PC-3 (cell line): ENCODE measurements around the gene CYP11A1. TPM values are rescaled to one million over a fixed set of nuclear protein-coding genes. Genes with fewer than 3 reads are reported as not detected.

ENCODE experiments used
- ATAC-seq: fragments of 200-7000 bp; cut with Tn5 transposase; 2 replicates; pipeline ENCODE4 v1.9.1; 2020; ENCODE audit warnings: mild to moderate bottlenecking, moderate library complexity
- BruUV-seq: library from RNA; stranded (reverse); fragments of 400-500 nt; replicated peaks from 2 replicates; lab custom pipeline; 2021; lab: Mats Ljungman, UMichigan
- CTCF ChIA-PET: fragments of 300-600 bp; sonication (Branson Sonifier 250); formaldehyde crosslinking; loops from one replicate; lab custom pipeline; 2022; ENCODE audit warnings: antibody characterized with exemption; lab: Charles Lee
- POLR2A ChIA-PET: fragments of 300-600 bp; sonication (Branson Sonifier 250); formaldehyde crosslinking; loops from one replicate; lab custom pipeline; 2022; ENCODE audit warnings: antibody characterized with exemption; ENCODE audit not compliant: unreplicated experiment; lab: Charles Lee
- DNase-seq: peaks from one replicate; pipeline ENCODE4 v3.0.0-alpha.2; 2015
- H2AFZ ChIP-seq: fragments of 300-600 bp; sonication (generic); 2 replicates; pipeline ENCODE4 v1.6.0; 2016; ENCODE audit warnings: antibody characterized with exemption, low read length
- H3F3A ChIP-seq: fragments of 300-600 bp; sonication (generic); one replicate; pipeline ENCODE4 v1.6.0; 2017; ENCODE audit warnings: antibody characterized with exemption, low read length, control low read depth, mild to moderate bottlenecking; ENCODE audit not compliant: unreplicated experiment
- H3K27ac ChIP-seq: fragments of 300-600 bp; sonication (generic); 2 replicates; pipeline ENCODE4 v1.5.1; 2016; ENCODE audit warnings: mild to moderate bottlenecking, low read length
- H3K27me3 ChIP-seq: fragments of 300-600 bp; sonication (generic); 2 replicates; pipeline ENCODE4 v1.6.1; 2016; ENCODE audit warnings: low read length, mixed read lengths
- H3K36me3 ChIP-seq: fragments of 300-600 bp; sonication (generic); 2 replicates; pipeline ENCODE4 v1.6.1; 2016; ENCODE audit warnings: low read depth, mixed run types, low read length, mixed read lengths
- H3K4me1 ChIP-seq: fragments of 300-600 bp; sonication (generic); 2 replicates; pipeline ENCODE4 v1.5.1; 2016; ENCODE audit warnings: low read length; ENCODE audit not compliant: insufficient read depth
- H3K4me2 ChIP-seq: fragments of 300-600 bp; sonication (generic); 2 replicates; pipeline ENCODE4 v1.6.0; 2016; ENCODE audit warnings: low read length
- H3K4me3 ChIP-seq: fragments of 300-600 bp; sonication (generic); 2 replicates; pipeline ENCODE4 v1.5.1; 2016; ENCODE audit warnings: mild to moderate bottlenecking, low read length, mixed read lengths
- H3K79me2 ChIP-seq: fragments of 300-600 bp; sonication (generic); 2 replicates; pipeline ENCODE4 v1.6.1; 2017; ENCODE audit warnings: low read length, mixed read lengths
- H3K9ac ChIP-seq: fragments of 300-600 bp; sonication (generic); 2 replicates; pipeline ENCODE4 v1.6.0; 2016; ENCODE audit warnings: mild to moderate bottlenecking, low read length
- H3K9me2 ChIP-seq: fragments of 300-600 bp; sonication (generic); replicated peaks from 2 replicates; pipeline ENCODE4 v1.6.1; 2016; ENCODE audit warnings: mixed run types, low read length, mixed read lengths
- H3K9me3 ChIP-seq: fragments of 300-600 bp; sonication (generic); 2 replicates; pipeline ENCODE4 v1.6.1; 2016; ENCODE audit warnings: low read length, mixed read lengths
- H4K20me1 ChIP-seq: fragments of 300-600 bp; sonication (generic); 2 replicates; pipeline ENCODE4 v1.6.1; 2016; ENCODE audit warnings: low read length, mixed read lengths
- EZH2 ChIP-seq: fragments of 300-600 bp; sonication (generic); IDR thresholded peaks from one replicate; pipeline ENCODE4 v1.6.1; 2017; ENCODE audit warnings: antibody characterized with exemption, mild to moderate bottlenecking, low read length; ENCODE audit not compliant: unreplicated experiment
- EZH2phosphoT487 ChIP-seq: fragments of 300-600 bp; sonication (generic); IDR thresholded peaks from 2 replicates; pipeline ENCODE4 v1.6.1; 2018; ENCODE audit warnings: mild to moderate bottlenecking, antibody characterized with exemption, low read length, borderline replicate concordance
- intact Hi-C: fragments of 100-400 bp; cut with micrococcal nuclease; formaldehyde crosslinking; loops from 2 replicates; pipeline ENCODE4 v1.9.0; 2023
- total RNA-seq: library from RNA; depleted of rRNA; stranded (reverse); fragments of >200 nt; gene quantifications from 2 replicates; pipeline ENCODE4 v1.2.3, GENCODE V29; 2014
- TF ChIP-seq, protein P1 (sequence below): fragments of 300-600 bp; sonication (generic); conservative IDR thresholded peaks from 2 replicates; pipeline ENCODE4 v1.5.1; 2017; ENCODE audit warnings: antibody characterized with exemption, low read depth, mild to moderate bottlenecking, low read length

Gene CYP11A1
- total RNA-seq, 1 experiment from 2014 or later, result 0.18 TPM

GRCh38 chr15:74352393-74352910 lies 15.0 kb downstream of the CYP11A1 start:
- H3K9me2 ChIP-seq, result no peaks in the 10 kb centered on the region

DNA sequence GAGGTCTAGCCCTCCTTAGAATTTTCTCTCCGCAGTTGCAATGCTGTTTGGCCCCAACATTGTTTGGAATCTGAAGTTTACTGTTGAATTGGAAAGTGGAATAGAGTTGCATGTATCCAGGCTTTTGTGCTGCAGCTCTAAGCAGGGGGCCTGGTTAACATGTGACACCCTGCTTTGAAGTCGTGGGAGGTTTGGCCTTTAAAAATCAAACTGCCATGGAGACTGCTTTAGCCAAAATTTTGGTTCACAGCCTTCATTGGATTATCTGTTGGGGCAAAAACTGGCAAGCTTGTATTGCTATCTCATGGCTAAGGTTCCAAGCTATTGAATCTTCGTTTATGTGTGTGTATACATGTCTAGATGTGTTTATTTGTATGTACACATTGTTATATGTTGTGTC lies 15.8 kb downstream of the CYP11A1 start:
- H3K4me3 ChIP-seq, result no peak overlapping the region
- H2AFZ ChIP-seq, result no peak overlapping the region
- DNase-seq (no peak), ATAC-seq (no peak)
- no peaks in the 10 kb centered on the region for H4K20me1 ChIP-seq
- no peaks in the 10 kb centered on the region for H3K4me1 ChIP-seq
- no peaks in the 10 kb centered on the region for H3K79me2 ChIP-seq
- ChIA-PET CTCF (no interaction called here), POLR2A (no interaction called here)
- no peaks in the 10 kb centered on the region for H3K9me3 ChIP-seq
- H3F3A ChIP-seq, result no peaks in the 10 kb centered on the region
- BruUV-seq, result no TSS peak
- no peaks in the 10 kb centered on the region for H3K9me2 ChIP-seq
- no peaks in the 10 kb centered on the region for H3K36me3 ChIP-seq
- H3K27me3 ChIP-seq, result no peaks in the 10 kb centered on the region
- TF ChIP-seq EZH2 (no peak), EZH2phosphoT487 (no peak)
- TF ChIP-seq, protein P1, sequence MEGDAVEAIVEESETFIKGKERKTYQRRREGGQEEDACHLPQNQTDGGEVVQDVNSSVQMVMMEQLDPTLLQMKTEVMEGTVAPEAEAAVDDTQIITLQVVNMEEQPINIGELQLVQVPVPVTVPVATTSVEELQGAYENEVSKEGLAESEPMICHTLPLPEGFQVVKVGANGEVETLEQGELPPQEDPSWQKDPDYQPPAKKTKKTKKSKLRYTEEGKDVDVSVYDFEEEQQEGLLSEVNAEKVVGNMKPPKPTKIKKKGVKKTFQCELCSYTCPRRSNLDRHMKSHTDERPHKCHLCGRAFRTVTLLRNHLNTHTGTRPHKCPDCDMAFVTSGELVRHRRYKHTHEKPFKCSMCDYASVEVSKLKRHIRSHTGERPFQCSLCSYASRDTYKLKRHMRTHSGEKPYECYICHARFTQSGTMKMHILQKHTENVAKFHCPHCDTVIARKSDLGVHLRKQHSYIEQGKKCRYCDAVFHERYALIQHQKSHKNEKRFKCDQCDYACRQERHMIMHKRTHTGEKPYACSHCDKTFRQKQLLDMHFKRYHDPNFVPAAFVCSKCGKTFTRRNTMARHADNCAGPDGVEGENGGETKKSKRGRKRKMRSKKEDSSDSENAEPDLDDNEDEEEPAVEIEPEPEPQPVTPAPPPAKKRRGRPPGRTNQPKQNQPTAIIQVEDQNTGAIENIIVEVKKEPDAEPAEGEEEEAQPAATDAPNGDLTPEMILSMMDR, result no peak
- intact Hi-C loops, result no loop called here
- H3K9ac ChIP-seq, result no peak overlapping the region
- no peak overlapping the region for H3K27ac ChIP-seq
- no peak overlapping the region for H3K4me2 ChIP-seq

More at GRCh38 chr15:74352393-74352910, 15.0 kb downstream of the CYP11A1 start:
- TF ChIP-seq, protein P1, result no peak
- TF ChIP-seq EZH2 (no peak), EZH2phosphoT487 (no peak)
- H3F3A ChIP-seq, result no peaks in the 10 kb centered on the region
- no peak overlapping the region for H3K4me3 ChIP-seq
- no peaks in the 10 kb centered on the region for H3K4me1 ChIP-seq
- H3K27ac ChIP-seq, result no peak overlapping the region
- ChIA-PET CTCF (no interaction called here), POLR2A (no interaction called here)
- no peaks in the 10 kb centered on the region for H4K20me1 ChIP-seq
- H3K27me3 ChIP-seq, result no peaks in the 10 kb centered on the region
- no peak for ATAC-seq
- intact Hi-C loops, result no loop called here
- no peaks in the 10 kb centered on the region for H3K9me3 ChIP-seq
- H3K36me3 ChIP-seq, result no peaks in the 10 kb centered on the region
- no peak for DNase-seq
- H2AFZ ChIP-seq, result no peak overlapping the region
- no peak overlapping the region for H3K4me2 ChIP-seq
- H3K79me2 ChIP-seq, result no peaks in the 10 kb centered on the region
- no peak overlapping the region for H3K9ac ChIP-seq
- no TSS peak for BruUV-seq
